ENCODE data around the gene BICDL2.

- no peak for TF ChIP-seq CTCF (IDR thresholded peaks at IDR 0.05; ENCODE audit: poor library complexity, severe bottlenecking)
- no peak for TF ChIP-seq REST (IDR thresholded peaks at IDR 0.05; ENCODE audit: borderline replicate concordance)
- TF ChIP-seq EZH2 (IDR thresholded peaks at IDR 0.05; ENCODE audit: borderline replicate concordance, insufficient read depth, low read length, poor library complexity, severe bottlenecking), result no peak
- TF ChIP-seq POLR2AphosphoS5 (IDR thresholded peaks at IDR 0.05), result no peak
- no peak for TF ChIP-seq RAD21 (conservative IDR thresholded peaks at IDR 0.05)
- TF ChIP-seq SMC3 (conservative IDR thresholded peaks at IDR 0.05; ENCODE audit: poor library complexity), result no peak
- no peak for TF ChIP-seq MXI1 (conservative IDR thresholded peaks at IDR 0.05; ENCODE audit: poor library complexity, severe bottlenecking)
- no peak for TF ChIP-seq EP300 (conservative IDR thresholded peaks at IDR 0.05; ENCODE audit: poor library complexity, severe bottlenecking)
Observed at GRCh38 chr16:3050487-3050886, 13.7 kb upstream of the BICDL2 start.
